Panc1 (cell line): ENCODE results near the gene ESRRG. TPM values are rescaled to one million over a fixed set of nuclear protein-coding genes. Genes with fewer than 3 reads are reported as not detected.

Experiments used
- ATAC-seq: fragments of 200-7000 bp; cut with Tn5 transposase; 2 replicates; pipeline ENCODE4 v1.9.1; 2020; ENCODE audit warnings: mild to moderate bottlenecking, moderate library complexity
- BruUV-seq: library from RNA; stranded (reverse); fragments of 400-500 nt; replicated peaks from 2 replicates; lab custom pipeline; 2021; lab: Mats Ljungman, UMichigan
- CTCF ChIA-PET: fragments of 300-600 bp; sonication (Branson Sonifier 250); formaldehyde crosslinking; loops from one replicate; lab custom pipeline; 2022; ENCODE audit warnings: antibody characterized with exemption; lab: Charles Lee
- POLR2A ChIA-PET: fragments of 300-600 bp; sonication (Branson Sonifier 250); formaldehyde crosslinking; loops from one replicate; lab custom pipeline; 2022; ENCODE audit warnings: antibody characterized with exemption; lab: Charles Lee
- DNase-seq: peaks from one replicate; pipeline ENCODE4 v3.0.0-alpha.2; 2010; ENCODE audit warnings: low read depth, low spot score
- H3K27ac ChIP-seq: 2 replicates; pipeline ENCODE4 v1.5.1; 2011; ENCODE audit warnings: mild to moderate bottlenecking, low read length, inconsistent platforms
- H3K27me3 ChIP-seq: fragments of 200-500 bp; sonication (Bioruptor generic); 2 replicates; pipeline ENCODE4 v1.6.0; 2014; ENCODE audit warnings: low read length, inconsistent platforms; ENCODE audit not compliant: control insufficient read depth, insufficient read depth
- H3K36me3 ChIP-seq: fragments of 200-500 bp; sonication (Bioruptor generic); 2 replicates; pipeline ENCODE4 v1.5.1; 2014; ENCODE audit warnings: inconsistent platforms, mild to moderate bottlenecking, low read length, moderate library complexity; ENCODE audit not compliant: control insufficient read depth, insufficient read depth
- H3K4me1 ChIP-seq: 2 replicates; pipeline ENCODE4 v1.5.1; 2011; ENCODE audit warnings: inconsistent platforms, mild to moderate bottlenecking, low read length, moderate library complexity; ENCODE audit not compliant: control insufficient read depth, insufficient read depth
- H3K4me3 ChIP-seq, 2 experiments: 2 replicates each; pipeline ENCODE4 v1.5.1; 2011 to 2012; ENCODE audit warnings: low read depth in 2 of 2, low read length in 2 of 2, mild to moderate bottlenecking in 2 of 2, inconsistent platforms in 1 of 2, moderate library complexity in 1 of 2
- H3K9me3 ChIP-seq: fragments of 200-500 bp; sonication (Bioruptor generic); 2 replicates; pipeline ENCODE4 v1.5.1; 2014; ENCODE audit warnings: low read depth, mild to moderate bottlenecking, inconsistent platforms, low read length, moderate library complexity; ENCODE audit not compliant: control insufficient read depth, insufficient read depth
- CTCF ChIP-seq: fragments of 450-650 bp; IDR thresholded peaks from 2 replicates; pipeline ENCODE4 v1.5.1; 2017; ENCODE audit warnings: mild to moderate bottlenecking
- POLR2AphosphoS5 ChIP-seq: IDR thresholded peaks from 2 replicates; pipeline ENCODE4 v1.6.1; 2012; ENCODE audit warnings: mild to moderate bottlenecking, low read depth, low read length, moderate library complexity
- REST ChIP-seq, 2 experiments: IDR thresholded peaks; 2 replicates each; pipeline ENCODE4 v1.6.1; 2011 to 2012; ENCODE audit warnings: low read depth in 2 of 2, control low read depth in 1 of 2, low read length in 1 of 2, mild to moderate bottlenecking in 1 of 2, moderate library complexity in 1 of 2; ENCODE audit not compliant: insufficient read depth in 1 of 2
- SIN3A ChIP-seq: IDR thresholded peaks from 2 replicates; pipeline ENCODE4 v1.6.1; 2012; ENCODE audit warnings: low read depth, mild to moderate bottlenecking, low read length, moderate library complexity, borderline replicate concordance; ENCODE audit not compliant: insufficient read depth
- TCF7L2 ChIP-seq: IDR thresholded peaks from 2 replicates; pipeline ENCODE4 v1.6.1; 2011; ENCODE audit warnings: mild to moderate bottlenecking, low read depth, low read length, inconsistent platforms
- in situ Hi-C: cut with HindIII; loops from 2 replicates; pipeline ENCODE4 v1.10.0; 2016; ENCODE audit warnings: low sequenced_read_pairs, low pct_unique_long_range_greater_than_20kb
- intact Hi-C: fragments of 100-400 bp; cut with micrococcal nuclease; formaldehyde crosslinking; loops from one replicate; pipeline ENCODE4 v1.10.0; 2022; ENCODE audit not compliant: unreplicated experiment
- total RNA-seq: library from RNA; stranded (reverse); gene quantifications from one replicate; pipeline ENCODE4 v1.2.1, GENCODE V29; 2021; ENCODE audit not compliant: unreplicated experiment

The ESRRG gene
- total RNA-seq, 1 experiment from 2014 or later = not detected

GRCh38 chr1:216653001-216653400, 70.2 kb downstream of the ESRRG start:
- Histone ChIP-seq H3K9me3 (no peaks in the 10 kb centered on the region), H3K36me3 (no peaks in the 10 kb centered on the region), H3K4me3 (no peak overlapping the region), H3K27ac (no peak overlapping the region), H3K4me1 (no peaks in the 10 kb centered on the region), H3K27me3 (no peaks in the 10 kb centered on the region)
- TF ChIP-seq CTCF (no peak), TCF7L2 (no peak), SIN3A (no peak), REST (IDR thresholded peaks at IDR 0.05; ENCODE audit: insufficient read depth in 1 of 2, low read depth in 2 of 2, low read length in 1 of 2) (no peak), POLR2AphosphoS5 (no peak)
- CTCF ChIA-PET = no interaction called here
- ATAC-seq = no peak
- POLR2A ChIA-PET = no interaction called here
- BruUV-seq = no TSS peak
- intact Hi-C loops = no loop called here
- DNase-seq = no peak
- in situ Hi-C loops = no loop called here

DNA sequence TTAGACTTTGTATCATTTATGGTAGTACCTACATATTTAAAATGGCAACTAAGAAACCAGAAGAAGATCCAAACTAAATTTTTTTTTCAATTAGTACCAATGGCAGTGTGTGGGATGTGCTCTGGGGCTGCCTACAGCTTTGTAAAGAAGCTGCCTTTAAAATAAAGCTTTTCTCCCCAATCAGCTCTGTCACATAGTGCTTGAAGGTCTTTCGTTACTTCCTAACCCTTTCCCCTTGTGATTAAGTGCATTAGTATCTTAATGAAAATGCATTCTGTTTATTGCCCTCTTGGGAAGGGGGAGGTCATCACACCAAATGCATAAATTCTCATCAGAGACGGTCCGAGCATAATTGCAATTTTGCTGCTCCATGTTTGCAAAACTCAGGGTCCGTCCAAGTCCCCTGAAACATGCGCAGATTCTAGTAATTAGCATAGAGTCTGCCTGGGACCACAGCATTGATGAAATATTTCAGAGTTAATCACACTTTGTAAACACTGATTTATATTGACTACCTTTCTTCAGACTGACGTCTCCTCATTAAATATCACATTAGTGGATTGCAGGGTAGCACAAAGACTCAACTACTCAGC, 71.3 kb downstream of the ESRRG start:
- DNase-seq (no peak), ATAC-seq (no peak)
- no peaks in the 10 kb centered on the region for H3K27me3 ChIP-seq
- POLR2A ChIA-PET = no interaction called here
- in situ Hi-C loops (no loop called here), intact Hi-C loops (no loop called here)
- TF ChIP-seq TCF7L2 (no peak), REST (IDR thresholded peaks at IDR 0.05; ENCODE audit: insufficient read depth in 1 of 2, low read depth in 2 of 2, low read length in 1 of 2) (no peak), CTCF (no peak), SIN3A (no peak), POLR2AphosphoS5 (no peak)
- H3K27ac ChIP-seq = no peak overlapping the region
- no peaks in the 10 kb centered on the region for H3K9me3 ChIP-seq
- no peaks in the 10 kb centered on the region for H3K4me1 ChIP-seq
- no peaks in the 10 kb centered on the region for H3K36me3 ChIP-seq
- CTCF ChIA-PET = no interaction called here
- no peak overlapping the region for H3K4me3 ChIP-seq
- BruUV-seq = no TSS peak
